Panc1 (cell line): Measurements from ENCODE around the gene GNAT1. TPM values are rescaled to one million over a fixed set of nuclear protein-coding genes. Genes with fewer than 3 reads are reported as not detected.

Source experiments
- ATAC-seq: fragments of 200-7000 bp; cut with Tn5 transposase; 2 replicates; pipeline ENCODE4 v1.9.1; 2020; ENCODE audit warnings: mild to moderate bottlenecking, moderate library complexity
- BruUV-seq: library from RNA; stranded (reverse); fragments of 400-500 nt; replicated peaks from 2 replicates; lab custom pipeline; 2021; lab: Mats Ljungman, UMichigan
- CTCF ChIA-PET: fragments of 300-600 bp; sonication (Branson Sonifier 250); formaldehyde crosslinking; loops from one replicate; lab custom pipeline; 2022; ENCODE audit warnings: antibody characterized with exemption; lab: Charles Lee
- POLR2A ChIA-PET: fragments of 300-600 bp; sonication (Branson Sonifier 250); formaldehyde crosslinking; loops from one replicate; lab custom pipeline; 2022; ENCODE audit warnings: antibody characterized with exemption; lab: Charles Lee
- DNase-seq: peaks from one replicate; pipeline ENCODE4 v3.0.0-alpha.2; 2010; ENCODE audit warnings: low read depth, low spot score
- H3K27ac ChIP-seq: 2 replicates; pipeline ENCODE4 v1.5.1; 2011; ENCODE audit warnings: mild to moderate bottlenecking, low read length, inconsistent platforms
- H3K27me3 ChIP-seq: fragments of 200-500 bp; sonication (Bioruptor generic); 2 replicates; pipeline ENCODE4 v1.6.0; 2014; ENCODE audit warnings: low read length, inconsistent platforms; ENCODE audit not compliant: control insufficient read depth, insufficient read depth
- H3K36me3 ChIP-seq: fragments of 200-500 bp; sonication (Bioruptor generic); 2 replicates; pipeline ENCODE4 v1.5.1; 2014; ENCODE audit warnings: inconsistent platforms, mild to moderate bottlenecking, low read length, moderate library complexity; ENCODE audit not compliant: control insufficient read depth, insufficient read depth
- H3K4me1 ChIP-seq: 2 replicates; pipeline ENCODE4 v1.5.1; 2011; ENCODE audit warnings: inconsistent platforms, mild to moderate bottlenecking, low read length, moderate library complexity; ENCODE audit not compliant: control insufficient read depth, insufficient read depth
- H3K4me3 ChIP-seq, 2 experiments: 2 replicates each; pipeline ENCODE4 v1.5.1; 2011 to 2012; ENCODE audit warnings: low read depth in 2 of 2, low read length in 2 of 2, mild to moderate bottlenecking in 2 of 2, inconsistent platforms in 1 of 2, moderate library complexity in 1 of 2
- H3K9me3 ChIP-seq: fragments of 200-500 bp; sonication (Bioruptor generic); 2 replicates; pipeline ENCODE4 v1.5.1; 2014; ENCODE audit warnings: low read depth, mild to moderate bottlenecking, inconsistent platforms, low read length, moderate library complexity; ENCODE audit not compliant: control insufficient read depth, insufficient read depth
- CTCF ChIP-seq: fragments of 450-650 bp; IDR thresholded peaks from 2 replicates; pipeline ENCODE4 v1.5.1; 2017; ENCODE audit warnings: mild to moderate bottlenecking
- POLR2AphosphoS5 ChIP-seq: IDR thresholded peaks from 2 replicates; pipeline ENCODE4 v1.6.1; 2012; ENCODE audit warnings: mild to moderate bottlenecking, low read depth, low read length, moderate library complexity
- REST ChIP-seq, 2 experiments: IDR thresholded peaks; 2 replicates each; pipeline ENCODE4 v1.6.1; 2011 to 2012; ENCODE audit warnings: low read depth in 2 of 2, control low read depth in 1 of 2, low read length in 1 of 2, mild to moderate bottlenecking in 1 of 2, moderate library complexity in 1 of 2; ENCODE audit not compliant: insufficient read depth in 1 of 2
- SIN3A ChIP-seq: IDR thresholded peaks from 2 replicates; pipeline ENCODE4 v1.6.1; 2012; ENCODE audit warnings: low read depth, mild to moderate bottlenecking, low read length, moderate library complexity, borderline replicate concordance; ENCODE audit not compliant: insufficient read depth
- TCF7L2 ChIP-seq: IDR thresholded peaks from 2 replicates; pipeline ENCODE4 v1.6.1; 2011; ENCODE audit warnings: mild to moderate bottlenecking, low read depth, low read length, inconsistent platforms
- in situ Hi-C: cut with HindIII; loops from 2 replicates; pipeline ENCODE4 v1.10.0; 2016; ENCODE audit warnings: low sequenced_read_pairs, low pct_unique_long_range_greater_than_20kb
- intact Hi-C: fragments of 100-400 bp; cut with micrococcal nuclease; formaldehyde crosslinking; loops from one replicate; pipeline ENCODE4 v1.10.0; 2022; ENCODE audit not compliant: unreplicated experiment
- total RNA-seq: library from RNA; stranded (reverse); gene quantifications from one replicate; pipeline ENCODE4 v1.2.1, GENCODE V29; 2021; ENCODE audit not compliant: unreplicated experiment

Gene GNAT1
- total RNA-seq, 1 experiment from 2014 or later: not detected

GRCh38 chr3:50165910-50166538 lies 25.4 kb upstream of the GNAT1 start:
- no peak overlapping the region for H3K4me3 ChIP-seq
- no peak for ATAC-seq
- TF ChIP-seq REST (IDR thresholded peaks at IDR 0.05; ENCODE audit: insufficient read depth in 1 of 2, low read depth in 2 of 2, low read length in 1 of 2) (no peak), POLR2AphosphoS5 (no peak), SIN3A (no peak), TCF7L2 (no peak), CTCF (no peak)
- H3K36me3 ChIP-seq: no peaks in the 10 kb centered on the region
- H3K9me3 ChIP-seq: no peaks in the 10 kb centered on the region
- ChIA-PET POLR2A (no interaction called here), CTCF (no interaction called here)
- intact Hi-C loops (no loop called here), in situ Hi-C loops (no loop called here)
- H3K27ac ChIP-seq: peak overlapping the region; percentile 96
- no TSS peak for BruUV-seq
- H3K27me3 ChIP-seq: no peaks in the 10 kb centered on the region
- DNase-seq: no peak
- peaks cover 97% of the 10 kb centered on the region for H3K4me1 ChIP-seq

- Histone ChIP-seq H3K9me3 (no peaks in the 10 kb centered on the region), H3K36me3 (no peaks in the 10 kb centered on the region), H3K27ac (peak overlapping the region; percentile 96), H3K27me3 (no peaks in the 10 kb centered on the region), H3K4me3 (no peak overlapping the region), H3K4me1 (peaks cover 97% of the 10 kb centered on the region)
- ATAC-seq (no peak), DNase-seq (no peak)
- in situ Hi-C loops (no loop called here), intact Hi-C loops (no loop called here)
- no TSS peak for BruUV-seq
- TF ChIP-seq CTCF (no peak), REST (IDR thresholded peaks at IDR 0.05; ENCODE audit: insufficient read depth in 1 of 2, low read depth in 2 of 2, low read length in 1 of 2) (no peak), TCF7L2 (no peak), SIN3A (no peak)
- POLR2A ChIA-PET: no interaction called here
- CTCF ChIA-PET: no interaction called here
These were observed 24.8 kb upstream of the GNAT1 start for GRCh38 chr3:50166620-50167019.
